ENCODE data around the gene C10orf143.

GRCh38 chr10:130127364-130128061, 16.9 kb upstream of the C10orf143 start:
- TF ChIP-seq, protein P1, sequence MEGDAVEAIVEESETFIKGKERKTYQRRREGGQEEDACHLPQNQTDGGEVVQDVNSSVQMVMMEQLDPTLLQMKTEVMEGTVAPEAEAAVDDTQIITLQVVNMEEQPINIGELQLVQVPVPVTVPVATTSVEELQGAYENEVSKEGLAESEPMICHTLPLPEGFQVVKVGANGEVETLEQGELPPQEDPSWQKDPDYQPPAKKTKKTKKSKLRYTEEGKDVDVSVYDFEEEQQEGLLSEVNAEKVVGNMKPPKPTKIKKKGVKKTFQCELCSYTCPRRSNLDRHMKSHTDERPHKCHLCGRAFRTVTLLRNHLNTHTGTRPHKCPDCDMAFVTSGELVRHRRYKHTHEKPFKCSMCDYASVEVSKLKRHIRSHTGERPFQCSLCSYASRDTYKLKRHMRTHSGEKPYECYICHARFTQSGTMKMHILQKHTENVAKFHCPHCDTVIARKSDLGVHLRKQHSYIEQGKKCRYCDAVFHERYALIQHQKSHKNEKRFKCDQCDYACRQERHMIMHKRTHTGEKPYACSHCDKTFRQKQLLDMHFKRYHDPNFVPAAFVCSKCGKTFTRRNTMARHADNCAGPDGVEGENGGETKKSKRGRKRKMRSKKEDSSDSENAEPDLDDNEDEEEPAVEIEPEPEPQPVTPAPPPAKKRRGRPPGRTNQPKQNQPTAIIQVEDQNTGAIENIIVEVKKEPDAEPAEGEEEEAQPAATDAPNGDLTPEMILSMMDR (conservative IDR thresholded peaks at IDR 0.05; ENCODE audit: low read depth, low read length) = peak; percentile 83
- TF ChIP-seq CHD1 (IDR thresholded peaks at IDR 0.05; ENCODE audit: low read depth, low read length) = no peak
